ENCODE data around the gene TMEM17.

Gene TMEM17

GRCh38 chr2:62477573-62477972, 28.4 kb downstream of the TMEM17 start:
- Histone ChIP-seq H3K4me3 (no peak overlapping the region), H3K27ac (peak overlapping the region in 16 of 21 experiments; percentile 12 to 77 (median 50))

DNA sequence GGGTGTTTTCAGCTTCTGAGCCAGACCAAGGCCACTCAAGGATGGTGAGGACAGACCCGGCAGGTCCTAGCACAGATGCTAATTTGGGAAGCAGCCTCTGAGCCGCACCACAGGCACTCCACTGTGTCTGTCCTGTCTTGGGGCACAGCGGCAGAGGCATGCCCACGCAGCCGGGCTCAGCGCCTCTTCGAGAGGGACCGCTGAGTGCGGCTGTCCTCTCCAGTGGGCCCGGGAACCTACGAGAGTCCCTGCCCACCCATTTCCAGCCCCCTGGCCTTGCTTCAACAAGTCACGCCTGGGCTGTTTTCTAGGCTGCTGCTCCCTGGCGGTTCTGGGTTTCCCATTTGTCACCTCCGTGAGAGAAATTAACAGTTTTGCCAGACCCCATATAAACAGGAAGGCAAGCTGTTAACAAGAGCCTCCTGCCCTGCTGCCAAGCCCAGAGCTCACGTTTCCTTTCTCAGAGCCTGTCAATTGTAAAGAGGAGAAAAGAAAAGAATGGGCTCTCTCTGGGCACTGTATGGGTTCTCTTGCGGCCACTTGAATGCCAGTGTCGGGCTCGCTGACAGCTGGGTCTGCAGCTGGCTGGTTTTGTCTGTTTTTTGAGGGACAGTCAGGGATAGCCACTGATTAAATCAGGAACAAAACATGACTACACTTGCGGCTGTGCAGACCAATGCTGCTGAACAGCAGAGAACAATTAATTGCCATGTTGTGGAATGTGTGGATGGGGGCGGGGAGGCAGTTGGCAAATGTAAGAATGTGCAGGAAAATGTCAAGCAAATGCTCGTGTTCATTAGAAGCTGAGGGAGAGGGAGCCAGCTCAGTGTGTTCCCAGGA, 30.6 kb downstream of the TMEM17 start:
- Histone ChIP-seq H3K4me3 (peak overlapping the region in 2 of 7 experiments; percentile 8 to 15), H3K27ac (peak overlapping the region in 17 of 21 experiments; percentile 2 to 81 (median 65))

DNA sequence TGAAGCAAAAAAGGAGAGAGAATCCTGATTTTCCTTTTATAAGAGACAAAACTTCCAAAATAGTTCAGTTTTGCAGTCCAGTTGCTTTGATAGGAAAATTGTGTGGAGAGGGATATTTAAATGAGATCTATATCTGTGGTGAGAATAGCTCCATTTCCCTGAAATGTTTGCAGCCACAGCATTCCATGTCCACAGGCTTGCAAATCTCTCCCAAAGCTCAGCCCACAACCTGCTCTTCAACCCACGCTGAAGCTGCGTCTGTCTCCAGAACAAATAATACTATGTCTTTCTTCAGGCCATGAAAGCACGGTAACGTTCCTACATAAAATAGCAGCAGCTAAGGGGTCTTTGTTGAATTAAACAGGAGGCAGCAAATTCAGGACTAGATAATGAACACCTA, 31.8 kb downstream of the TMEM17 start:
- Histone ChIP-seq H3K27ac (peak overlapping the region in 6 of 21 experiments; percentile 2 to 81 (median 72)), H3K4me3 (no peak overlapping the region)

GRCh38 chr2:62473246-62473827, 32.7 kb downstream of the TMEM17 start:
- Histone ChIP-seq H3K27ac (peak overlapping the region in 3 of 21 experiments; percentile 39 to 81 (median 76)), H3K4me3 (no peak overlapping the region)

GRCh38 chr2:62472312-62472711, 33.7 kb downstream of the TMEM17 start:
- H3K4me3 ChIP-seq, result no peak overlapping the region
- peak overlapping the region in 2 of 21 experiments; percentile 16 to 36 for H3K27ac ChIP-seq

DNA sequence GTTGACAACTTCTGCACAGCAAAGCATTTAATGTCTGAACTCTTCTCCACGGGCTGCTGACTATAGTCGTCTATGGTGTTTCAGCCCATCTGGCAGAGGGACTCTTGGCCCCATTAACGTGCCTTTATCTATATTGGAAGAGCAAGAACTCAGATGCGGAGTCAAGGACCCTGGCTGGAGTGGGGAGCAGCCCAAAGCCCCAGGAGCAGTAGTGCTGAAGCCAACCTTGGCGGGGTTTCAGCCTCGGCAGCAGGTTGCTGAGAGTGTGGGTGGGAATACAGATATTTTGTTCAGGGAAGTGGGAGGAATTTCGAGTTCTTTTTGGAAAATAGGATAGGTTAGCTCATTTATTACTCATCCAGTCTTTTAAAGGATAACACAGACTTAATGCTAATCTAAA, 34.2 kb downstream of the TMEM17 start:
- peak overlapping the region in 3 of 21 experiments; percentile 15 to 36 (median 29) for H3K27ac ChIP-seq
- no peak overlapping the region for H3K4me3 ChIP-seq

GRCh38 chr2:62471404-62471803, 34.6 kb downstream of the TMEM17 start:
- peak overlapping the region in 2 of 21 experiments; percentile 15 to 29 for H3K27ac ChIP-seq

DNA sequence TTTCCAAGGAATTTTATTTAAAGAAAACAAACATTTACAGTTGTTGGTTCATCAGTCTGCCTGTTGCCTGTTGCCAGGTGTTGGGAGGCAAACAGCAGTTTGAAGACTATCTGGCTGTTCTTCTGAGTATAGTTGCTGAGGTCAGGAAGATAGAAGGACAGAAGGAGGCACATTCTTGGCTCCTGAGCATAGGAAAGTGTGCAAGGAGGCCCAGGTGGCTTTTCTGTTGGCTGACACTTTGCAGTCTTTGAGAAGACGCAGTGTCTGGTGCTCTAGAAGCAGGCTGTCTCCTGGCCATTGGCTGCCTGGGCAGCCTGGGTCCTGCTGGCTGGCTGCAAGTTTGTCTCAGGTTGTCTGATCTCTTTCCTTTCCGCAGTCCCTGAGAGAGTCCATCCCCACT, 36.4 kb downstream of the TMEM17 start:
- peak overlapping the region in 4 of 21 experiments; percentile 5 to 70 (median 16) for H3K27ac ChIP-seq
- H3K4me3 ChIP-seq, result no peak overlapping the region

More at GRCh38 chr2:62471404-62471803, 34.6 kb downstream of the TMEM17 start:
- no peak overlapping the region for H3K4me3 ChIP-seq

DNA sequence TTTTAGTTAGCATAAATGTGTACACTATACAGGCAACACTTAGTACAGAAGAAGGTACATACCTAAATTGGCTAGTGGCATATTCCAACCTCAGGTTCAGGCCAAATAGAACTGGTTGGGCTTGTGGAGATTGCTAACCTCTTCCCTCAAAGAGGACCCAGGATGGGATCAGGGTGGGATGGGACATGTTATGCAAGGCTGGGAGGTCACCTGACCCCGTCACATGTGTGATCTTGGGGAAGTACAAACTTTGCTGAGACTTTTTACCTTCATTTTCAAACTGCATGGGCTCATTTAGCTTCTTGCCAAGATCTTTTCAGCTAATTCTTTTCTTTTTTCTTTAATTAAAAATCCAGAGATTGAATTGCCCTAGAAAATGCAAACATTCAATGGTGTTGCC, 36.9 kb downstream of the TMEM17 start:
- peak overlapping the region in 4 of 21 experiments; percentile 20 to 80 (median 50) for H3K27ac ChIP-seq
- no peak overlapping the region for H3K4me3 ChIP-seq

- Histone ChIP-seq H3K4me3 (no peak overlapping the region), H3K27ac (peak overlapping the region in 18 of 21 experiments; percentile 10 to 80 (median 42))
Measured at GRCh38 chr2:62467475-62468321, 38.3 kb downstream of the TMEM17 start.

GRCh38 chr2:62467100-62467474, 38.9 kb downstream of the TMEM17 start:
- Histone ChIP-seq H3K4me3 (no peak overlapping the region), H3K27ac (peak overlapping the region in 12 of 21 experiments; percentile 4 to 70 (median 32))

GRCh38 chr2:62466503-62466854, 39.5 kb downstream of the TMEM17 start:
- H3K27ac ChIP-seq, result peak overlapping the region in 6 of 21 experiments; percentile 4 to 62 (median 40)
- H3K4me3 ChIP-seq, result no peak overlapping the region

DNA sequence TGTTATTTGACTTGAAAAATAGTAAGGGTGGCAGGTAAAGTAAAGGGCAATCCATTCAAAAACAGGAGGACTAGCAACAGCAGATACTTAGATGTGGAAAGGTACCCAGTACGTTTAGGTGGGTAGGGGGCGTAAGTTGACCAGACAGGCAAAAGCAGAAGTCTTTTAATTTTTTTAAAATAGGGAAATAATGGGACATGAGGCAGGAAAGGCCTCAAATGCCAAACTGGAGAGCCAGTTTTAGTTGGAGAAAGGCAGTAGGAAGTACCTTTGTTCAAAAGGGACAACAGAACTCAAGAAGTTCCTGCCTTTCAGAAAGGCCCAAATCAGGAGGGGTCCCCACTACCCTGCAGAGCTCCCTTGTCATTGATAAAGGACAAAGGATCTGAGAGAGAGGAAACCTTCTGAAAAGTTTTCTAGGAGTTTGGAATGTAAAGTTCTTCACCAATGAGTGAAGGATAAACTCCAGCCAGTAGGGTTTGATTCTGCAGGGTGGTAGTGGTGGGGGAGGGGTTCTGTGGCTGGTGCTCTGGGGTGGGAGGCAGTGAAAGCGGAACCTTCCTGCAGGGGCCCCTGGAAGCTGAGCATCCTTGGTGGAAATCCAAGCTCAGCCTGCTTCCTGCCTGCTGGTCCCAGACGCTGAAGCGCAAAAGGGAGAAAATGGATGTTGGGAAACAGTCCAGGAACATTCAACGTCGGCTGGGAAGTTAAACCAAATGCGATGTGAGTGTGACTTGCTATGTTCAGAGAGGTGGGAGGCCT, 40.1 kb downstream of the TMEM17 start:
- H3K4me3 ChIP-seq, result no peak overlapping the region
- peak overlapping the region in 6 of 21 experiments; percentile 4 to 62 (median 42) for H3K27ac ChIP-seq

DNA sequence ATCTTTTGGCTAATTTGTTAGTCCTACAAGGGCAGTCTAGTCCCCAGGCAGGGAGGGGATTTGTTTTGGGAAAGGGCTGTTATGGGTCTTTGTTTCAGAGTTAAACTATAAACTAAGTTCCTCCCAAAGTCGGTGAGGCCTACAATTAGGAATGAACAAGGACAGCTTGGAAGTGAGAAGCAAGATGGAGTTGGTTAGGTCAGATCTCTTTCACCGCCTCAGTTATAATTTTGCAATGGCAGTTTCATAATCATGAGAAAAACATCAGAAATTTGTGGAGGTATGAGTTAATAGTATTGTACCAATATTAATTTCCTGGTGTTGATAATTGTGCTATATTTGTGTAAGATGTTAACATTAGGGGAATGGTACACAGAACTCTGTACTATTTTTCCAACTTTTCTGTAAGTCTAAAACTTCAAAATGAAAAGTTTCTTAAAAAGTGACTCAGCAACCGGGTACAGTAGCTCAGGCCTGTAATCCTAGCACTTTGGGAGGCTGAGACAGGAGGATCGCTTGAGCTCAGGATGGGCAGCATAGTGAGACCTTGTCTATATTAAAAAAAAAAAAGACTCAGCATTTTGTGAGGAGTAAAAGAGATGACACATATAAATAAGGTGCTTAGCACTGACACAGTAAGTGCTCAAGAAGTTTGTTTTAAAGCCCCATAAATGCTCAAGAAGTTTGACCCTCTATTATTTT, 40.8 kb downstream of the TMEM17 start:
- H3K27ac ChIP-seq, result peak overlapping the region in 1 of 21 experiments; percentile 3
- no peak overlapping the region for H3K4me3 ChIP-seq

GRCh38 chr2:62464221-62465007, 41.6 kb downstream of the TMEM17 start:
- Histone ChIP-seq H3K27ac (peak overlapping the region in 1 of 21 experiments; percentile 17), H3K4me3 (no peak overlapping the region)

DNA sequence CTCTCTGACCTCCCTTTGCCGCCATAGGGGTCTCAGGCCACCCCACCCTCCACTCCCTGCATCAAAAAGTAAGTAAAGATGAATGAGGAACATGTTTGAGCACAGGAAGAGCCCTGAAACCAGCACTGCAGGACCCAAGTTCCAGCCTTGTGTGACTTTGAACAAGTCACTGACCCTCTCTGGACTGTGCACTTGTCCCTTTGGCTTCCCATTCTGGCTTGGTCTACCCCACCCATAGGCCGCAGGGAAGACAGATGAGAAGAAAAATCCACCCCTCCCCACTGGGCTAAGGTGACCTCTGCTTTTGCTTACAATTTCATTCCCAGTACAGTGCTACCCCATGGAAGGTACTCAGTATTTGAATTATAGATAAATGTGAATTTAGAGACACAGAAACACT, 43.8 kb downstream of the TMEM17 start:
- Histone ChIP-seq H3K4me3 (no peak overlapping the region), H3K27ac (no peak overlapping the region)

GRCh38 chr2:62461707-62462106, 44.3 kb downstream of the TMEM17 start:
- Histone ChIP-seq H3K27ac (no peak overlapping the region), H3K4me3 (no peak overlapping the region)

DNA sequence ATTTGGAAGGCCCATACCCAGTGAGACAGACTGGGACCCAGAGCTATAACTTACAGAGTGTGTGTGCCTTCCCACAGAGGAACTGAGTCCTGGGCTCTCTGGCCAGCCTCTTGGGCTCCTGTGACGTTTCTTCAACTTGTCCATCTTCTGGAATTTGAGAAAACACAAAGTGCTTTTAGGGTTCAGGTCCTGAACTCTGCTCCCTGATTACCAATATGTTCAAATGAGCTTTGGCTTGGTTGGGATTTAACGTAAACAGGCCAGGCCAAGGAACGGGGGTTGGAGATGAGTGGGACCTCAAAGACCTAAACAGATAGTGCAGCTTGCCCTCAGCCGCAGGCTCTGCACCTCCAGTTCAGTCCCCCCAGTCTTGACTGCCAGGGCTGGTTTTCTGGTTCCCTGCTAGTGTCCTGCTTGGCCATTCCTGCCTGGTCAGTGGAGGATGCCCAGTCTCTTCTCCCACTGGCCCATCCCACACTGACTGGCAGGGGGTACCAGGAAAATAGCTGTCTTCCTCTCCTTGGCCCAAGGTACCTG, 44.9 kb downstream of the TMEM17 start:
- Histone ChIP-seq H3K27ac (no peak overlapping the region), H3K4me3 (no peak overlapping the region)

All from skin epidermis (tissue), 12 donors.